ENCODE data around the gene GPR37L1. TPM values are rescaled to one million over a fixed set of nuclear protein-coding genes. Genes with fewer than 3 reads are reported as not detected.
A peak's percentile ranks its signal among the peaks of the same experiment; 100 is the strongest.
"Not testable (repeated sequence)": the region's sequence is repeated elsewhere in the genome, so short reads cannot be mapped to it uniquely, and the experiment has no call there.

GPR37L1 gene
- total RNA-seq, 1 donor from 2014 or later, result under 0.01 TPM

DNA sequence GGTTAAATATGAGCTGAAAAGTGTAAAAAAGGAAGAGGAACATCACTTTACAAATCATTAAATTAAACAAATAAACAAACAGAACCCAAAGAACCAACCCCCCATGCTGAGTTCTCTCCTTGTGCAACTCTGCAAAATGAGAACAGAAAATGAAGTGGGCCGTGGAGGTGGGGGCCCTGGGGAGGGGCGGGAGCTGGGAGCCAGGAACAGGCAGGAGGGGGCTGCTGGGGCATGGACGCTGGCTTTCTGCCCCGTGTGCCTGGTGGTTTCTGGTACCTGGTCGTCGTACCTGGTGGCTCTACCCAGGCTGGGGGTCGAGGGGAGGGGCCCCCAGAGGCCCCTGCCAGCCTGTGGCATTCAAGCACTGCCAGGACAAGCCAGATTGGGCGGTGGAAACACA, 10.8 kb downstream of the GPR37L1 start:
- DNase-seq (ENCODE audit: low read depth in 2 of 2), result no peak

DNA sequence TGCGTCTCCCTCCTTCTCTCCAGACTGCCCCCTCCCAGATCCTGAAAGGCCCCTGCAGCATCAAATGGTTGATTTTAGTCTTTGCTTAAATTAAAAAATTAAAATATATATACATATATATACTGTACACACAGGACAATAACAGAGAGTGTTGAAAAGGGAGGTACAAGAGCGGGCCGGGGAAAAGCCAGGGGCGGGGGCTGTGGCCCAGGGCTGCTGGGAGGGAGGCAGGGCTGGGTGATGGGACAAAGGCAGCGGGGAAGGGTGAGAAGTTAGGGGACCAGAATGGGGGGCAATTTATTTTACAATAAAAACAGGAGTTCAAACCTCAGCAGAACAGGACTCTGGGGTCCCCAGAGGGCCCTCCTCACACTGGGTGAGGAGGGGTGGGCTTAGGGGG, 11.3 kb downstream of the GPR37L1 start:
- no peak for DNase-seq (ENCODE audit: low read depth in 2 of 2)

DNA sequence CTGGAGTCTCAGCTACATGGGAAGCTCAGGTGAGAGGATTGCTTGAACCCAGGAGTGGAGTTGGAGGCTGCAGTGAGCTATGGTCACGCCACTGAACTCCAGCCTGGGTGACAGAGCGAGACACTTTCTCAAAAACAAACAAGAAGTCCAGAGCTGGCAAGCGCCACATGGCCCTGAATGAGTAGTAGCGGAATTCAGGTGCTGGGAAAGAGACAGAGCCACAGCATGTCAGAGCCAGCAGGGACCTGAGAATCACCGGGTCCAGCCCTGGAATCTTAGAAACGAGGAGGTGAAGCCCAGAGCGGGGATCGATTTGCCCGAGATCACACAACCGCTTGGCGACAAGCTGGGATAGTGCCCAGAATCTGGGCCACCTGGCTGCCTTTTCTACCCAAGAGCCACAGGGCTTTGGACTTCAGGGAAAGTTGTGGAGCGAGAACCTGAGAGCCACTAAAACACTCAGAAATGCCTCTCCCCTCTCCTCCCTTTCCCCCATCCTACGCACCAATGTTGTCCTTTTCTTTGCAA, 12.0 kb downstream of the GPR37L1 start:
- no peak for DNase-seq (ENCODE audit: low read depth in 2 of 2)

DNA sequence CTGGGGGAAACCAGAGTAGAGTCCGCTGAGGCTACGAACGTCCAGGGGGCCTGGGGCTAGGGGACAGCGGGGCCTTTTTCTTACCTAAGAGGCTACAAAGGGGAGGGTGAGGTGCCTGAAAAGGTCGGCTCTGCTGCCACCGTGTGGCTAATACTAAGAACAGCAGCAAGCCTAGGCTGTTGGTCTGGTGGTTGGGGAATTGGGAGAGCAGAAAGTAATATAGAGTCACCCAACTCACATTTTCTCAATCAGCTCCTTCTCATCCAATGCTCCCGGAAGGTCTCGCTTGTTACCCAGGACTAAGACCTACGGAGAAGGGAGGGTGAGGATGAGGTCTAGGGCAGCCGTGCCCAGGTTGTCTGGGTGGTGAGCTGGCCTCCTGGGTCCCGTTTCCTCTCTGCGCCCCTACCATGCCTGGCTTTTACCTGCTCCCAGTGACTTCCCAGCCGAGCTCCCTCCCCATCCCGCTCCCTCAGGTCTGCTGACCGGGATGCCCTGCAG, 12.6 kb downstream of the GPR37L1 start:
- DNase-seq (ENCODE audit: low read depth in 2 of 2), result peak; percentile 63 to 74

DNA sequence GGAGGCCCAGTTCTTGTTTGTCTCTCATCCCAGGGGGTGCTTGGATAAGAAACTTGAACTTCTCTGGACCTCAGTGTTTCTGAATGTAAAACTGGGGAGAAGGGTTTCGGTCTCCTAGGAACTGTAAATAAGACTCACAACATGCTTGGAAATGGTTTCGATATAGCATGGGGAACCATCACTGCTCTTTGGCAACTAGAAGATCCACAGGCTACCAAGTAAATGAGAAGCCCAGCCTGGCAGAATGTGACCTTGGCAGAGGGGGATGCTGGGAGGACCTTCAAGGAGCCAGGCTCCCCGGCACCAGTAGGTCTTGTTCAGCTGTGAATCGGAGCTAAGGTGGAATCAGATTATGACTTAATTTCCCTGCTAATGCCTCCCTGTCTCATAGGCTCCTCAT, 18.1 kb downstream of the GPR37L1 start:
- no peak for DNase-seq (ENCODE audit: low read depth in 2 of 2)

DNA sequence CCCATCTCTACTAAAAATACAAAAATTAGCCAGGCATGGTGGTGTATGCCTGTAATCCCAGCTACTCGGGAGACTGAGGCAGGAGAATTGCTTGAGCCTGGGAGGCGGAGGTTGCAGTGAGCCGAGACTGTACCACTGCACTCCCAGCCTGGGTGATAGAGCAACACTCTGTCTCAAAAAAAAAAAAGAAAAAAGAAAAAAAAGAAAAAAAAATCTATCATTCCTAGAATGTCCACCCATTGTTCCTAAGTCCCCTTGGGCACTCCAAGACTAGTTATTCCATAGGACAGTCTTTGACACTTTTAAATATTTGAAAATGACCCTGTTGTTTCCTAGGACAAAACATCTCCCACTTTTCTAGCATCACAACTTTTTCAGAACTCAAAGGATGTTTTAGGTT, 18.8 kb downstream of the GPR37L1 start:
- DNase-seq (ENCODE audit: low read depth in 2 of 2), result not testable (repeated sequence)

DNA sequence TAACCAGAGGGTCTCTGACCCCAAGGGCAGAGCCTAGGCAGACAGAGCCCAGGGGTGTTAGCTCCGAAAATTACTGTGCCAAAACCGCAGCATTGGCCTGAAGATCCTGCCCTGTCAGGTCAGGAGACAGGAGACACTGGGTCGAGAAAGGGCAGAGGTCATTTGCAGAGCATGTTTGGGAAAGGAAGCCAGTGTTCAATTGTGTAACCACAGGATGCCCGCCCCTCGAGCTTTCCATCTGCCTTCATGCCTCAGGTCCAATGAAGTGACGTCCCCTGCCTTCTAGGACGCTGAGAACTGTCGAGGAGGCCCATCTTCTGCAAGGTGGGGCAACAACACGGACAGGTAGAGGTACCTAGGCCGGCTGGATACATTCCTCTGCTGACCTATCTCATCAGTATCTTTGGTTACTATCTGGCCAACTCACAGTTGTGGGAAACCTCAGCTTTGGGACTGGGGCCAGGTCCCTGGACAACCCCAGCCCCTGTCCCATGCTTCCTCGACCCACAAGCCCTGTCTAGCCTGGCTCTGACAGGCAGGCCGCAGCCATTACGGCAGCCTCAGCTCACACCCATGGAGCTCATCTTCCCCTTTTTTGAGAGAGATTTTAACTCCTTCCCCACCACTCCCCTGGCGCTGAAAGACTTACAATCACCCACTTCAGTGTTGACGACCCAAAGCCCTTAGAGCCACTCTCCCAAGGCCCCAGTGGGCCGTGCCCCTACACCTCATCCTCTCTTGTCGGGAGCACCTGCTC, 20.5 kb downstream of the GPR37L1 start:
- DNase-seq (ENCODE audit: low read depth in 2 of 2), result peak; percentile 31 to 69

DNA sequence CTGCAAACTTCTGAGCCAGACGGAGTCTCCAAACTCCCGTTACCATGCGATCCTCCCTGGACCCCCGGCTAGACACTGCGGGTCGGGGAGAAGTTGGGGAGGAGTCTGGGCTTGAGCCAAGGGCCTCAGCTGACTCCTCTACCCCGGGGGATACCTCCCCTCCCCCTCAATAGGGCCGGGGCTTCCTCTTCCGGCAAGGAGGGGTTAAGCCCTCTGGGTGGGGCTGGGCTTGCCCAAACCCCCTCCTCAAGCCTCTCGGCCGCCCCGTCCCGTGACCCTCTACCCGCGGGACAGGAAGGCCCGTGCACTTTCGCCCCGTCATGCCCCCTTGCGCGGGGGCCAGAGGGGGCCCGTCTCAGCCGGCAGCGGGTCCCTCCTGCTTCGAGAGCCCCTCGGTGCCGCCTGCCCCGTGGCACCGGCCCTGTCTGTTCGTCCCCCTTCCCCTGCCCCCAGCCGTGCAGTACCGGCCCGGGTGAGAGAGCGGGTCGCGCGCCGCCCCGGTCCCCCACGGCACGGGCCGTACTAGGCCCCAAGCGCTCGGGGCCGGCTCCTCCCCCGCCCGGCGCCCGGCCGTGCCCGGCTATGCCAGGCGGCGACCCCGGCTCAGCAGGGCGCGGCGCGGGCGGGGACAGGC, 21.2 kb downstream of the GPR37L1 start:
- peak; percentile 30 to 39 for DNase-seq (ENCODE audit: low read depth in 2 of 2)

DNA sequence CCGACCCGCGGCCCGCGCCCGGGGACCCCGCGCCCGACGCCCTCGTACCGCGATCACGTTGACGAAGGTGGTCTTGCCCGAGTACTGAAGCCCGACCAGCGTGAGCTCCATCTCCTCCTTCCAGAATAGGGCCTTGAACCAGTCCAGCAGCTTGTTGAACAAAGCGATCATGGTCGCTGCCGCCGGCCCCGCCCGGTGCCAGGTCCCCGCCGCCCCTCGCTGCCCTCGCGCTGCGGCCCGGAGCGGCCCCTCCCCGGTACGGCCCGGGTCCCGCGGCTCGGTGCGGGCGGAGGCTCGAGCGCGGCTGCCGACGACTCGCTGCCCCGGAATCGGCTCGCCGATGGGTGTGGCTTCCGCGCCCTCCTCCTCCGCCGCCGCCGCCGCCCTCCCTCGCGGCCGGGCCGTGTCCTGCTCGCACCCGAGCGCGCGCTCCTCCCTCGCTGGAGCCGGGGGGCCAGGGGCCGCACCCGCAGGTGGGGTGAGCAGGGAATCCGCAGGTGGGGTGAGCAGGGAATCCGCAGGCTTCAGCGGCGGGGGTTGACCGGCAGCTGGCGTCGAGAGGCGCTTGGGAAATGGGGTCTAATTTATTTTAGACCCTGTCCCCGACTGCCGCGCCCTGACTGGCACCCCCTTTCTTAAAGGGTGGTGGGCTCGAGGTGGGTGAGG, 21.8 kb downstream of the GPR37L1 start, which contains the start of gene ARL8A:
ARL8A (minus strand) TSS at position 336 of the 666 bp plus-strand sequence; CDS start at position 171, 165 bp downstream.
- peak; percentile 48 to 51 for DNase-seq (ENCODE audit: low read depth in 2 of 2)

DNA sequence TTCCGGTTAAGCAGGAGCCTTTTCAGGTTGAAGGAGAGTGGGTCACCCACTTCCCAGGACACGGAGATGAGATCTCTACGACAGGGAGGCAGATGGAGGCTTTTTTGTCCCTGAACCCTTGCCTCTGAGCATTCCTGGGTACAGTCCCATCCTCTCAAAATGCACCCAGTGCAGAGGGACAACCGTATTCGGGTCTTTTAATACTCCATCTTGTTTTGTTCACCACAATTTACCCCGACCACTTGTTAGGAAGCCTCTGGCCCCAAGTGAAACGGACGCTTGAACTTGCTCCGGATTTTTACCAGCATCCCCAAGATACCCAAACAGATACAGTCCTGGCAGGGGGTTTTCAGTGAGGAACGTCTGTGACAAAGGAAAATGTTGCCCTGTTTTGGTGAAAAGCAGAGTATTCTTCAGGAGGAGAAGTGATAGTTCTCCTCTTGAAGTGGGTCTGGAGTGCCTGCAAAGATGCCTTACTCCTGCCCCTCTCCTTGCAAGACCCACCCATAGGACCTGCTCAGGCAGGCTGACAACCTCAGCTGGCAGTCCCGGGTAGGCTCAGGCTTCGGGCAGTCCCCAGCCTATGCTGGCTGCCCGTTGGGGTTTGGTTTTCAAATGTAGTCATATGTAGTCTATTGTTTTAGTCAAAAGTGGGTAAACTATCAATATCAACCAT, 22.5 kb downstream of the GPR37L1 start:
- no peak for DNase-seq (ENCODE audit: low read depth in 2 of 2)

DNA sequence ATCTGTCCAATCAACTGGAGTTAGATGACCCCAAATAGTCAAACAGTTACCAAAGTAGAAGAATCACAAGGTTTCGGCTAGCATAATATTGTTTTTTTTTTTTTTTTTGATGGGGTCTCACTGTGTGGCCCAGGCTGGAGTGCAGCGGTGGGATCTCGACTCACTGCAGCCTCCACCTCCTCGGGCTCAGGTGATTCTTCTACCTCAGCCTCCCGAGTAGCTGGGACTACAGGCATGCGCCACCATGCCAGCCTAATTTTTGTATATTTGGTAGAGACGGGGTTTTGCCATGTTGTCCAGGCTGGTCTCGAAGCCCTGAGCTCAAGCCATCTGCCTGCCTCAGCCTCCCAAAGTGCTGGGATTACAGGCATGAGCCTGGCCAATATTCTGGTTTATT, 23.0 kb downstream of the GPR37L1 start:
- not testable (repeated sequence) for DNase-seq (ENCODE audit: low read depth in 2 of 2)

DNA sequence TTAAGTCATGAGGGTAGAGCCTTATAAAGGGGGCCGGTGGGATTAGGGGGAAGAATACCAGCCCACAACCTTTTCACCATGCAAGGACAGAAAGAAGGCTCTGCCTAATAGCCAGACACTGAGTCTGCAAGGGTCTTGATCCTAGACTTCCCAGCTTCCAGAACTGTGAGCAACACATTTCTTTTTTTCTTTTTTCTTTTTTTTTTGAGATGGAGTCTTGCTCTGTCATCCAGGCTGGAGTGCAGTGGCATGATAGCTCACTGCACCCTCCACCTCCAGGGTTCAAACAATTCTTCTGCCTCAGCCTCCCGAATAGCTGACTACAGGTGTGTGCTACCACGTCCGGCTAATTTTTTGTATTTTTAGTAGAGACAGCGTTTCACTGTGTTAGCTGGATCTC, 23.6 kb downstream of the GPR37L1 start:
- no peak for DNase-seq (ENCODE audit: low read depth in 2 of 2)

DNA sequence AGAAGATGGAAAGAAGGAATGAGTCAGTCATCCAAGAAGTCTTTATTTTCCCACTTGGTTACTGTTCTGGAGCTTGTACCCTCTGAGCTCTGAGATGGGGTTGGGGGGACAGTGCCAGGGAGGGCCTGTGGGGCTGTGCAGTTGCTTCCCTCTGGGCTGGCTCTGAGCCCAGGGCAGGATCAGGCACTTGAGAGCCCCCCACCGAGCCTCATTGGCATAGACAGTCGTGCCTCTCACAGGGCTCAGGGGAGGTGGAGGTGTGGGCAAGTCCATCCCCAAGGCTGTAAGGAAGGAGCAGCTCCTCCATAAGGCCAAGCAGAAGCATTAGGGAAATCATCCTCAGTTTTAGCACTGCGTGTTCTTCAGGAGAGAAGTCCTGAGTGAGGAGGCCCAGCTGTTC, 24.3 kb downstream of the GPR37L1 start:
- no peak for DNase-seq (ENCODE audit: low read depth in 2 of 2)

DNA sequence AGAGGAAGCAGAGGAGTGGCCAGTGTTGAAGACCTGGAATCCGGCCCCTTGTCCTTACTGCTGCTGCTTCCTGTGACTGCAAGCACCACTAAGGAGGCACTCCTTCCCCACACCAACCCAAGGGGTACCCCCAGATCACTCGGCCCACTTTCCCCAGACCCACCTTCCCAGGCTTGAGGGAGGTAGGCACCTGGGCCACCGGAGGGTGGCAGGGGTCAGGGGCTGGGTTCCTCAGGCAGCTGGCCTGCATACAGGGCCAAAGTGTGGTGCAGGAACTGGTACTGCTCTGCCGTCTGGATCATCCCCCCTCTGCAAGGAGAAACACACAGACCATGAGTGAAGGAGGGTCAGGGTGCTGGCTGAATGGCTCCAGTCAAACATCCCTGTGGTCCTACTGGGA, 25.7 kb downstream of the GPR37L1 start:
- no peak for DNase-seq (ENCODE audit: low read depth in 2 of 2)

DNA sequence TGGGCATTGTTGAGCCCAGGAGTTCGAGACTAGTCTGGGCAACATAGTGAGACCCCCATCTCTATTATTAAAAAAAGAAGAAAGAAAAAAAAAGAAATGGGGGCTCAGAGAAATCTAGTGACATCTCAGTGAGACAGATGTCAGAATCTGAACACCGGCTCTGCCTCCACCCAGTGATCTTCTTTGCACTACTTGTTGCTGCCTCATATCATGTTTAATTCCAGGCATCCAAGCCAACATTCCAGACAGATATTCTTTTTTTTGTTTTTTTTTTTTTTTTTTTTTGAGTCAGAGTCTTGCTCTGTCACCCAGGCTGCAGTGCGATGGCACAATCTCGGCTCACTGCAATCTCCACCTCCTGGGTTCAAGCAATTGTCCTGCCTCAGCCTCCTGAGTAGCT, 26.8 kb downstream of the GPR37L1 start:
- no peak for DNase-seq (ENCODE audit: low read depth in 2 of 2)

DNA sequence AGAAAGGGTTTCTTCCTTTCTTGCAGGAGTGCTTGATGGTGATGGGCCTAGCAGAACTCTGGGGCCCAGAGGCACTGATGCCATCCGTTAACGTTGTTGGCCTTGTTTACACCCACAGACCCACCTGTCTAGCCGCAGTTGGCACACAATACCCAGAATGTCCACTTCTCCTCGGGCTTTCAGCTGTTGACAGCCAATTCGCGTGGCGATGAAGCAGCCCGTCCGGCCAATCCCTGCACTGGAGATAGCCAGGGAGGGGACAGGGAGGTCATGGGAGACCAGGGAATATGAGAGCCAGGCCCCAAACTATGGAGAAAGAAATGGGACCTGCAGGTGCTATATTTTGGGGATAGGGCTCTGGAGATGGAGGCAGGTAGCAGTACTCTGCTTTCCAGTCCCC, 27.5 kb downstream of the GPR37L1 start:
- DNase-seq (ENCODE audit: low read depth in 2 of 2), result no peak

DNA sequence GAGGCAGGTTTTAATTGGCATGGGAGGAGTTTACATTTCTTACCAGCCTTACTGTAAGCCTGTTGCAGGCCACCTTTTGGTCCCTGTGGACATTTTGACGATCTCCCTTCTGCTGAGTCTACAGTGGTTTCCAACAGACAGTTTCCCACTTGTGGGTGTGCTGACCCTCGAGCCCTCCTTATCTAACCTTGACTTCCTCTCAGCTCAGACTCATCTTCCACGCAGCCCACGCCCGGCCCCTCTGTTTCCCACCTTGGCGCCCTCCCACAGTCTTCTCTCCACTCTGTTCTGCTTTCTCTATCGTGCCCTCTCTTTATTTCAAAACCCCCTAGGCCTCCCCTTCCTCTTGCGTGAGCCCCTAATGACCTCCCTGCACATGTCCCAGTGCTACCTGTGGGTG, 27.9 kb downstream of the GPR37L1 start:
- DNase-seq (ENCODE audit: low read depth in 2 of 2), result no peak

DNA sequence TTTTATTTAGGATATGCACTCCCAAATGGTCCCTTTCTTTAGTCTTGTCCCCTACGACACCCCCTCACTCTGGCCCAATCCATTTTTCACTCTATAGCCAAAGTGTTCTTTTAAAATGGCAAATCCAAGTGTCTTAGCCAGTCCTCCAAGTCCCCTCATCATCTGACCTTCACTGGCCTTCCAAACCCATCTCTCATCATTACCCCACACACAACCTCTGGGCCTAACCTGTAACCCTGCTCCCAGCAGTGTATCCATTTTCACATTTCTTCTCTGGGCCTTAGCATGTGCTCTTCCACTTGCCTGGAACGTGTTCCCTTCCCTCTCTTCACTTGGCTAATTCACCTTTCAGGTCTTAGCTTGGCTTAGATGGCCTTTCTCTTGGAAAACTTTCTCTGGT, 28.3 kb downstream of the GPR37L1 start:
- no peak for DNase-seq (ENCODE audit: low read depth in 2 of 2)

DNA sequence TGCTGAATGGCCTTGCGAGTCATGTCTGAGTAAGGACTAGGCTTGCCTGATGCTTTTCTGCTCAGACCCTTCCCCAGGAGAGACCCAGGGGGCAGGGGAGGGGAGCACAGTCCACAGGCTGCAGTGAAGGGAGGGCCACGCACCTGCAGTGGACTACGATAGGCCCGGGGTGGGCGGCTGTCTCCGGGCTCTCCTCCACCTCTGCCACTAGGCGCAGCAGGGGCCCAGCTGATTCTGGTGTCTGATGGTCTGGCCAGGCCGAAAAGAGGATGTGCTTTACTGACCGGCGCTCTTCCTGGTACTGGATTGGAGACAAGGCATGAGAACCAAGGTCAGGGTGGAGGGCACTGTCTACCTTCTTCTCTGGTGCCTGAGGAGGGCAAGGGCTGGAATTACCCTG, 29.7 kb downstream of the GPR37L1 start:
- DNase-seq (ENCODE audit: low read depth in 2 of 2), result no peak

DNA sequence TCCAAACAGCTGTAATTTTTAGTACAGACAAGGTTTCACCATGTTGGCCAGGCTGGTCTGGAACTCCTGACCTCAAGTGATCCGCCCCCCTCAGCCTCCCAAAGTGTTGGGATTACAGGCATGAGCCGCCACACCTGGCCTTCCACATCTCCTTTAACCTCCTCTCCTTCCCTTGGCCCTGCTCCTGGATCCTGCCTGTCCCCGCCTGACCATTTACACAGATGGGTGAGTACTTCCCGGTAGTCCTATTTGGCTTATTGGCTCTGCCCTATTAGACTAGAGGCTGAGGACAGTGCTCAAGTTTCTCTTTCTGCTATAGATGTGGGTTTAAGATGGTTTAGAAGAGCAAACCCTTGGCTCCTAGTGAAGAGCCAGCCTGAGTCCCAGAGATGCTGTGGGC, 30.6 kb downstream of the GPR37L1 start:
- DNase-seq (ENCODE audit: low read depth in 2 of 2), result no peak

DNA sequence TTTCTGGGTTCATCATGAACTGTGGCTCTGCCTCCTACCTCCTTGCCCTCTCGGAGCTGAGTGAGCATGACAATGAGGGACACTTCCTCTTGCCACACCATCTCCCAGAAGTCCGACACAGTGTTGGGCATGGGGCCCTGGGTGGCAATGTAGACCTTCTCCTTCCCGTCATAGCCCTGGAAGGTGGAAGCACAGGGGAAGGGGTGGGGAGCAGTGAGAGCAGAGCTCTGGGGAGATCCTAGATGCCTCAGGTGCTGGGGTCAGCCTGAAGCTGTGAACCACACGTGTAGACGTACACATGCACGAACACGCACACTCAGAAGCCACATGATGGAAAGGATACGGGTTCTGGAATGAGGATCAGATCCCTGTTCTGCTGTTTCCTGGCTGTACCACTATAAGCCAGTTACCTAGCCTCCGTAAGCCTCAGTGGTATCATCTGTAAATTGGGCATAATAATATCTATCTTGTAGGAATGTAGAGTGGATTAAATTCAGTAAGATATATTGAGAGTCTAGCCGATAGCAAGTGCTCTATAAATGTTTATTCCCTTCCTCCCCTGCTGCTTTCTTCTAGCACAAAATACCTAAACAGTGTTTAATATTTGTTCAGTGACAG, 31.5 kb downstream of the GPR37L1 start:
- DNase-seq (ENCODE audit: low read depth in 2 of 2), result no peak

Measured in lung microvascular endothelial cell (primary cell).